CD4-positive, alpha-beta T cell (primary cell): ENCODE measurements around the gene PLEKHM2. TPM values are rescaled to one million over a fixed set of nuclear protein-coding genes. Genes with fewer than 3 reads are reported as not detected.

ENCODE experiments used
- ATAC-seq: fragments of 200-7000 bp; cut with Tn5 transposase; one replicate; pipeline ENCODE4 v1.10.0; 2022; ENCODE audit warnings: mild to moderate bottlenecking; ENCODE audit not compliant: poor library complexity
- CTCF ChIA-PET: fragments of 350-600 bp; sonication (Branson Sonifier 250); formaldehyde crosslinking; loops from one replicate; lab custom pipeline; 2021; ENCODE audit warnings: antibody characterized with exemption, inconsistent platforms; lab: Charles Lee
- POLR2A ChIA-PET: fragments of 350-600 bp; sonication (Branson Sonifier 250); formaldehyde crosslinking; loops from one replicate; lab custom pipeline; 2021; ENCODE audit warnings: antibody characterized with exemption, inconsistent platforms; lab: Charles Lee
- DNase-seq, 14 experiments: peaks; one replicate each; pipeline ENCODE4 v3.0.0-alpha.2; 2013 to 2020; ENCODE audit warnings: mixed read lengths in 2 of 14
- H3K27ac ChIP-seq, 2 donors: one replicate each; pipeline versions ENCODE4 v1.5.1 to v1.7.0; 2013; ENCODE audit warnings: low read length in 2 of 2, low read depth in 1 of 2, mild to moderate bottlenecking in 1 of 2
- H3K27me3 ChIP-seq, 2 experiments: 1 replicate in 1 of 2; 2 replicates in 1 of 2; pipeline versions ENCODE4 v1.6.1 to v1.7.0; 2013; ENCODE audit warnings: low read length in 2 of 2, control low read depth in 1 of 2, mild to moderate bottlenecking in 1 of 2, moderate library complexity in 1 of 2; ENCODE audit not compliant: insufficient read depth in 2 of 2, control insufficient read depth in 1 of 2
- H3K36me3 ChIP-seq: one replicate; pipeline ENCODE4 v1.6.1; 2013; ENCODE audit warnings: low read length, control low read depth; ENCODE audit not compliant: insufficient read depth
- H3K4me1 ChIP-seq: one replicate; pipeline ENCODE4 v1.6.1; 2013; ENCODE audit warnings: low read length, control low read depth; ENCODE audit not compliant: insufficient read depth
- H3K4me3 ChIP-seq: one replicate; pipeline ENCODE4 v1.5.1; 2013; ENCODE audit warnings: mild to moderate bottlenecking, low read length, moderate library complexity
- H3K9me3 ChIP-seq, 2 experiments: 1 replicate in 1 of 2; 2 replicates in 1 of 2; pipeline versions ENCODE4 v1.6.1 to v1.7.0; 2013; ENCODE audit warnings: low read length in 2 of 2, mild to moderate bottlenecking in 2 of 2, control low read depth in 1 of 2, moderate library complexity in 1 of 2; ENCODE audit not compliant: control insufficient read depth in 1 of 2, insufficient read depth in 1 of 2
- H3K27ac Mint-ChIP-seq: one replicate; pipeline ENCODE4 v1.8.0; 2020; ENCODE audit warnings: mixed read lengths
- H3K27me3 Mint-ChIP-seq: one replicate; pipeline ENCODE4 v1.8.0; 2021; ENCODE audit warnings: mixed read lengths
- H3K36me3 Mint-ChIP-seq: one replicate; pipeline ENCODE4 v1.8.0; 2021; ENCODE audit warnings: low read depth, mixed read lengths
- H3K4me1 Mint-ChIP-seq: one replicate; pipeline ENCODE4 v1.8.0; 2021; ENCODE audit warnings: low read depth, mixed read lengths
- H3K4me3 Mint-ChIP-seq: one replicate; pipeline ENCODE4 v1.8.0; 2020; ENCODE audit warnings: mild to moderate bottlenecking, mixed read lengths
- H3K9me3 Mint-ChIP-seq: one replicate; pipeline ENCODE4 v1.8.0; 2020; ENCODE audit warnings: mixed read lengths
- CTCF ChIP-seq: fragments of 200-600 bp; IDR thresholded peaks from one replicate; pipeline ENCODE4 v1.8.0; 2022; ENCODE audit warnings: antibody characterized with exemption, mild to moderate bottlenecking
- intact Hi-C, 2 experiments: fragments of 100-400 bp; cut with DNase I in 1 of 2; cut with micrococcal nuclease in 1 of 2; formaldehyde crosslinking; loops; one replicate each; pipeline versions ENCODE4 v1.15.1 to v1.9.0; 2023 to 2025; cut with DNase I, micrococcal nuclease
- total RNA-seq, 174 experiments: library from RNA in 2 of 174; stranded (reverse) in 2 of 174; gene quantifications; one replicate each; pipeline ENCODE4 v1.2.3 and lab custom pipeline; 2021 to 2026

Gene PLEKHM2
- total RNA-seq, 2 experiments from 2014 or later: 77.5 to 82.0 TPM

GRCh38 chr1:15708486-15709137 lies 24.5 kb downstream of the PLEKHM2 start:
- peaks cover 22% of the 10 kb centered on the region for H3K36me3 Mint-ChIP-seq
- H3K4me1 Mint-ChIP-seq: peaks cover 19% of the 10 kb centered on the region
- H3K27me3 Mint-ChIP-seq: no peaks in the 10 kb centered on the region
- DNase-seq: no peak
- CTCF ChIA-PET: no interaction called here
- H3K27me3 ChIP-seq: no peaks in the 10 kb centered on the region
- H3K9me3 Mint-ChIP-seq: no peaks in the 10 kb centered on the region
- H3K27ac ChIP-seq: no peak overlapping the region
- no peak overlapping the region for H3K27ac Mint-ChIP-seq
- TF ChIP-seq CTCF: no peak
- H3K4me1 ChIP-seq: peaks cover 3% of the 10 kb centered on the region
- H3K36me3 ChIP-seq: peaks cover 5% of the 10 kb centered on the region
- no peak overlapping the region for H3K4me3 Mint-ChIP-seq
- intact Hi-C loops: no loop called here
- POLR2A ChIA-PET: interaction anchor here (0.9 kb wide), 1 partner anchor 12 kb away, joined by 3 read pairs; no protein-coding TSS in a partner anchor
- H3K9me3 ChIP-seq: no peaks in the 10 kb centered on the region
- H3K4me3 ChIP-seq: no peak overlapping the region
- ATAC-seq: no peak

GRCh38 chr1:15709226-15709625 lies 25.1 kb downstream of the PLEKHM2 start:
- Mint-ChIP-seq H3K4me1 (peaks cover 13% of the 10 kb centered on the region), H3K27ac (no peak overlapping the region), H3K4me3 (no peak overlapping the region), H3K9me3 (no peaks in the 10 kb centered on the region), H3K27me3 (no peaks in the 10 kb centered on the region), H3K36me3 (peaks cover 18% of the 10 kb centered on the region)
- Histone ChIP-seq H3K4me1 (no peaks in the 10 kb centered on the region), H3K9me3 (no peaks in the 10 kb centered on the region), H3K27ac (no peak overlapping the region), H3K36me3 (peaks cover 5% of the 10 kb centered on the region), H3K4me3 (no peak overlapping the region), H3K27me3 (no peaks in the 10 kb centered on the region)
- ChIA-PET POLR2A (no interaction called here), CTCF (interaction anchor here (0.5 kb wide), 1 partner anchor 20 kb away, joined by 3 read pairs; no protein-coding TSS in a partner anchor)
- TF ChIP-seq CTCF: no peak
- no peak for ATAC-seq
- no peak for DNase-seq
- intact Hi-C loops: no loop called here

GRCh38 chr1:15712168-15712567 lies 28.0 kb downstream of the PLEKHM2 start:
- ChIA-PET POLR2A (interaction anchor here (1.1 kb wide), 1 partner anchor 15 kb away, joined by 3 read pairs; no protein-coding TSS in a partner anchor), CTCF (no interaction called here)
- Mint-ChIP-seq H3K4me3 (no peak overlapping the region), H3K36me3 (peaks cover 20% of the 10 kb centered on the region), H3K27me3 (no peaks in the 10 kb centered on the region), H3K27ac (no peak overlapping the region), H3K9me3 (no peaks in the 10 kb centered on the region), H3K4me1 (peaks cover 4% of the 10 kb centered on the region)
- Histone ChIP-seq H3K36me3 (peaks cover 16% of the 10 kb centered on the region), H3K27ac (no peak overlapping the region), H3K4me1 (no peaks in the 10 kb centered on the region), H3K4me3 (no peak overlapping the region), H3K27me3 (no peaks in the 10 kb centered on the region), H3K9me3 (no peaks in the 10 kb centered on the region)
- DNase-seq: no peak
- no peak for TF ChIP-seq CTCF
- intact Hi-C loops: no loop called here
- ATAC-seq: no peak
